Smooth muscle cell (in vitro differentiated cells): ENCODE measurements around the gene FGF12. TPM values are rescaled to one million over a fixed set of nuclear protein-coding genes. Genes with fewer than 3 reads are reported as not detected.

Source experiments
- DNase-seq: peaks from one replicate; lab custom pipeline; 2025; ENCODE audit not compliant: unreplicated experiment; lab: John Stamatoyannopoulos, UW
- H2AFZ ChIP-seq: fragments of 200-600 bp; sonication (generic); 2 replicates; pipeline ENCODE4 v1.6.0; 2016; ENCODE audit warnings: antibody characterized with exemption, low read depth, mild to moderate bottlenecking
- H3F3A ChIP-seq: fragments of 200-600 bp; sonication (generic); 2 replicates; pipeline ENCODE4 v1.6.0; 2017; ENCODE audit warnings: antibody characterized with exemption, low read depth
- H3K27ac ChIP-seq: fragments of 200-600 bp; sonication (generic); 2 replicates; pipeline ENCODE4 v1.5.1; 2016; ENCODE audit warnings: low read depth, mild to moderate bottlenecking
- H3K27me3 ChIP-seq: fragments of 200-600 bp; sonication (generic); 2 replicates; pipeline ENCODE4 v1.6.1; 2016; ENCODE audit warnings: low read depth, mild to moderate bottlenecking
- H3K36me3 ChIP-seq: fragments of 200-600 bp; sonication (generic); 2 replicates; pipeline ENCODE4 v1.5.1; 2016; ENCODE audit warnings: low read depth
- H3K4me1 ChIP-seq: fragments of 200-600 bp; sonication (generic); 2 replicates; pipeline ENCODE4 v1.5.1; 2016; ENCODE audit warnings: low read depth
- H3K4me2 ChIP-seq: fragments of 200-600 bp; sonication (generic); 2 replicates; pipeline ENCODE4 v1.6.0; 2016; ENCODE audit warnings: mild to moderate bottlenecking
- H3K4me3 ChIP-seq: fragments of 200-600 bp; sonication (generic); 2 replicates; pipeline ENCODE4 v1.5.1; 2016; ENCODE audit warnings: mild to moderate bottlenecking
- H3K79me2 ChIP-seq: fragments of 200-600 bp; sonication (generic); 2 replicates; pipeline ENCODE4 v1.6.0; 2016; ENCODE audit warnings: low read depth, mild to moderate bottlenecking
- H3K9ac ChIP-seq: fragments of 200-600 bp; sonication (generic); 2 replicates; pipeline ENCODE4 v1.6.0; 2016; ENCODE audit warnings: low read depth
- H3K9me3 ChIP-seq: fragments of 200-600 bp; sonication (generic); replicated peaks from 2 replicates; pipeline ENCODE4 v1.5.1; 2016; ENCODE audit warnings: low read depth
- H4K20me1 ChIP-seq: fragments of 200-600 bp; sonication (generic); 2 replicates; pipeline ENCODE4 v1.6.0; 2016; ENCODE audit warnings: low read depth
- WGBS: methylation state at CpG from one replicate; pipeline ENCODE4 v1.1.7; 2016; ENCODE audit warnings: low lambda C conversion rate; 5-methylcytosine and 5-hydroxymethylcytosine counted together
- polyA plus RNA-seq: library from polyadenylated mRNA; unstranded; fragments of >200 nt; fragmentation: Nextera tagmentation; extraction: Ambion mirVana; gene quantifications from 2 replicates; pipeline ENCODE4 v1.2.1, GENCODE V29; 2016
- total RNA-seq: library from RNA; depleted of rRNA; stranded (reverse); fragments of >200 nt; gene quantifications from 2 replicates; pipeline ENCODE4 v1.2.3, GENCODE V29; 2014
- TF ChIP-seq, protein P1 (sequence below): fragments of 200-600 bp; sonication (generic); IDR thresholded peaks from 2 replicates; pipeline ENCODE4 v1.5.1; 2017; ENCODE audit warnings: borderline replicate concordance, mild to moderate bottlenecking, antibody characterized with exemption; ENCODE audit not compliant: insufficient read depth, poor library complexity, severe bottlenecking

Gene FGF12
- total and polyA plus RNA-seq, 2 experiments from 2014 or later = 0.47 to 1.0 TPM

DNA sequence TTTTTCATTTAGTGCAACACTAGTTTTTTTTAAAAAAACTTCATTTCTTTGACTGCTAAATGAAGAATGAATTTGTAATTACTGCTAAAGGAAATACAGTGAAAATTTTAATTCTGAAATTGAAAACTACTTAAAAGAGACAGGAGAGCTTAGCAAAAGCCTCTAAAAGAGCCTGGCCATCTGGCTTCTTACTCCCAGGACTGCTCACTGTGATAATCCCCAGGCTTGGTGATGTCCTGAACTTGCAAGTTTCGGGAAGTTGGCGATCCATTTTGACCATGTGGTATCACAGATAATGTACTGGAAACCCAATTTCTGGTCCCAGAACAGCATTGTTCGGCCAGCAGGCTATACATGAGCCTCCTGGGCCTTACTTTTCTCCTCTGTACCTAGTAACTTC lies 292.1 kb downstream of the FGF12 start:
- no peak for DNase-seq
- 50% methylated on average over 3 of the region's 3 CpGs for WGBS
- H3K4me2 ChIP-seq = no peak overlapping the region
- H3K4me1 ChIP-seq = no peaks in the 10 kb centered on the region
- no peaks in the 10 kb centered on the region for H3K9me3 ChIP-seq
- TF ChIP-seq, protein P1, sequence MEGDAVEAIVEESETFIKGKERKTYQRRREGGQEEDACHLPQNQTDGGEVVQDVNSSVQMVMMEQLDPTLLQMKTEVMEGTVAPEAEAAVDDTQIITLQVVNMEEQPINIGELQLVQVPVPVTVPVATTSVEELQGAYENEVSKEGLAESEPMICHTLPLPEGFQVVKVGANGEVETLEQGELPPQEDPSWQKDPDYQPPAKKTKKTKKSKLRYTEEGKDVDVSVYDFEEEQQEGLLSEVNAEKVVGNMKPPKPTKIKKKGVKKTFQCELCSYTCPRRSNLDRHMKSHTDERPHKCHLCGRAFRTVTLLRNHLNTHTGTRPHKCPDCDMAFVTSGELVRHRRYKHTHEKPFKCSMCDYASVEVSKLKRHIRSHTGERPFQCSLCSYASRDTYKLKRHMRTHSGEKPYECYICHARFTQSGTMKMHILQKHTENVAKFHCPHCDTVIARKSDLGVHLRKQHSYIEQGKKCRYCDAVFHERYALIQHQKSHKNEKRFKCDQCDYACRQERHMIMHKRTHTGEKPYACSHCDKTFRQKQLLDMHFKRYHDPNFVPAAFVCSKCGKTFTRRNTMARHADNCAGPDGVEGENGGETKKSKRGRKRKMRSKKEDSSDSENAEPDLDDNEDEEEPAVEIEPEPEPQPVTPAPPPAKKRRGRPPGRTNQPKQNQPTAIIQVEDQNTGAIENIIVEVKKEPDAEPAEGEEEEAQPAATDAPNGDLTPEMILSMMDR = no peak
- no peaks in the 10 kb centered on the region for H3K79me2 ChIP-seq
- no peaks in the 10 kb centered on the region for H3K27me3 ChIP-seq
- no peak overlapping the region for H3K27ac ChIP-seq
- H4K20me1 ChIP-seq = no peaks in the 10 kb centered on the region
- H2AFZ ChIP-seq = no peak overlapping the region
- H3K9ac ChIP-seq = no peak overlapping the region
- no peaks in the 10 kb centered on the region for H3K36me3 ChIP-seq
- H3K4me3 ChIP-seq = no peak overlapping the region
- no peaks in the 10 kb centered on the region for H3F3A ChIP-seq

DNA sequence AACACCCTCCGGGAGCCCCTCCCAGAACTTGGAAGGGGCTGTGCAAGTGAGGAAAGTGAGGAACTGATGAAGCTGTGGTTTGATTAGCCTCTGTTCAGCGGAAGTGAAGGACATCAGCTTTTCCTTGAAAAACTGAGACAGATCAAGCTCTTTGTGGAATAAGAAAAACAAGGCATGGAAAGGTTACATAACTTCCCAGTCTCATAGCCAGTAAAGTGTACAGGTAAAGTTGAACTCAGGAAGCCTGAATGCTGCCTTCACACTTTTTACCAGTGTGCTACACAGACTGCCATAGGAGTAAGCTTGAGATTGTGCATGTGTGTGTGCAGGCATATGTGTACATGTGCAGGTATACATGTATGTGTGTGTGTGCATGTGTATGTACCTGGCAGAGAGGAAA lies 293.2 kb downstream of the FGF12 start:
- Histone ChIP-seq H3K27ac (no peak overlapping the region), H2AFZ (no peak overlapping the region), H3F3A (no peaks in the 10 kb centered on the region), H4K20me1 (no peaks in the 10 kb centered on the region), H3K27me3 (no peaks in the 10 kb centered on the region), H3K9ac (no peak overlapping the region), H3K4me3 (no peak overlapping the region), H3K4me1 (no peaks in the 10 kb centered on the region), H3K4me2 (no peak overlapping the region), H3K9me3 (no peaks in the 10 kb centered on the region), H3K79me2 (no peaks in the 10 kb centered on the region), H3K36me3 (no peaks in the 10 kb centered on the region)
- no peak for DNase-seq
- WGBS = 97% methylated on average over 2 of the region's 2 CpGs
- TF ChIP-seq, protein P1 = no peak

DNA sequence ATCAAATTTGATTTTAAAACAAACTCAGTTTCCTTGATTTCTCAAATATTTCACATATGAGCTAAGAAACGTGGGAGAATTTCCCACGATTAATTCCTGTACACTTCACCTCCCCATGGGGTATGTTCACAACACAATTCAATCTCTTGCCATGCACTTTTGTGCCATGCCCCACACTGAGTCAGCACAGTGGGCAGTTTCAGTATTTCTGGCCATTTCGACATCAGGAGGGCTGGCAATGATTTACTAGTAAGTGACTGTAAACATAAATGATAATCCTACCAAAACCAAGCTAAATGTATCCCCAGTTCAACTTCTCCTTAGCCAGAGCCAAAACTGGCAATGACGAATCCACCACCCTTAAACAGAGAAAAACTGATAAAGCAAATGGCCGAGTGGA lies 293.6 kb downstream of the FGF12 start:
- H3K79me2 ChIP-seq = no peaks in the 10 kb centered on the region
- no peaks in the 10 kb centered on the region for H3K4me1 ChIP-seq
- no peak overlapping the region for H3K9ac ChIP-seq
- no peaks in the 10 kb centered on the region for H3K36me3 ChIP-seq
- H3K27me3 ChIP-seq = no peaks in the 10 kb centered on the region
- no peaks in the 10 kb centered on the region for H4K20me1 ChIP-seq
- no peaks in the 10 kb centered on the region for H3K9me3 ChIP-seq
- no peak for DNase-seq
- no peak overlapping the region for H3K4me2 ChIP-seq
- 75% methylated on average over 5 of the region's 5 CpGs for WGBS
- TF ChIP-seq, protein P1 = no peak
- H3K27ac ChIP-seq = no peak overlapping the region
- no peak overlapping the region for H3K4me3 ChIP-seq
- H3F3A ChIP-seq = no peaks in the 10 kb centered on the region
- no peak overlapping the region for H2AFZ ChIP-seq

DNA sequence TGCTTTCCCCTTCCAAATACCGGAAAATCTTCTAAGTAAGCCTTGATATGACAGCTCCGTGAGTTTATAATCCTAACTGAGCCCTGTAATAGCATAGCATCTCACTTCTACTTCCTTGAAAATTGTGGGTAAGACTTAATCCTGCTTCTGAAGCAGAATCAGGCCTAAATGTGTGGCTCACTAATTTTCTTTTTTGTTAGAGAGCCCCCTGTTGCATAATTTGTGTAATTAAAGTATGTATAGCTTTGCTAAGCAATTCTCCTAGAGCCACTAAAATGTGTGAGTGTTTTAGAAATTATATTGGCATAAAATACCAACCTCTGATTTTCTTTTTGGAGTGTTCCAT lies 304.4 kb downstream of the FGF12 start:
- no peaks in the 10 kb centered on the region for H4K20me1 ChIP-seq
- H3F3A ChIP-seq = no peaks in the 10 kb centered on the region
- no peaks in the 10 kb centered on the region for H3K4me1 ChIP-seq
- no peaks in the 10 kb centered on the region for H3K9me3 ChIP-seq
- no peak overlapping the region for H3K4me2 ChIP-seq
- 70% methylated on average over 2 of the region's 2 CpGs for WGBS
- no peak overlapping the region for H3K9ac ChIP-seq
- H2AFZ ChIP-seq = no peak overlapping the region
- no peaks in the 10 kb centered on the region for H3K79me2 ChIP-seq
- no peak overlapping the region for H3K4me3 ChIP-seq
- H3K27ac ChIP-seq = no peak overlapping the region
- peaks cover 2% of the 10 kb centered on the region for H3K27me3 ChIP-seq
- no peaks in the 10 kb centered on the region for H3K36me3 ChIP-seq
- no peak for DNase-seq
- TF ChIP-seq, protein P1 = peak; percentile 39
